Measurements from ENCODE around the gene KMT5C. TPM values are rescaled to one million over a fixed set of nuclear protein-coding genes. Genes with fewer than 3 reads are reported as not detected.

Gene KMT5C
- total and polyA plus RNA-seq, 2 donors (not counting 1 experiment from before 2014, with no cell fraction given): 22.2 to 23.6 TPM

DNA sequence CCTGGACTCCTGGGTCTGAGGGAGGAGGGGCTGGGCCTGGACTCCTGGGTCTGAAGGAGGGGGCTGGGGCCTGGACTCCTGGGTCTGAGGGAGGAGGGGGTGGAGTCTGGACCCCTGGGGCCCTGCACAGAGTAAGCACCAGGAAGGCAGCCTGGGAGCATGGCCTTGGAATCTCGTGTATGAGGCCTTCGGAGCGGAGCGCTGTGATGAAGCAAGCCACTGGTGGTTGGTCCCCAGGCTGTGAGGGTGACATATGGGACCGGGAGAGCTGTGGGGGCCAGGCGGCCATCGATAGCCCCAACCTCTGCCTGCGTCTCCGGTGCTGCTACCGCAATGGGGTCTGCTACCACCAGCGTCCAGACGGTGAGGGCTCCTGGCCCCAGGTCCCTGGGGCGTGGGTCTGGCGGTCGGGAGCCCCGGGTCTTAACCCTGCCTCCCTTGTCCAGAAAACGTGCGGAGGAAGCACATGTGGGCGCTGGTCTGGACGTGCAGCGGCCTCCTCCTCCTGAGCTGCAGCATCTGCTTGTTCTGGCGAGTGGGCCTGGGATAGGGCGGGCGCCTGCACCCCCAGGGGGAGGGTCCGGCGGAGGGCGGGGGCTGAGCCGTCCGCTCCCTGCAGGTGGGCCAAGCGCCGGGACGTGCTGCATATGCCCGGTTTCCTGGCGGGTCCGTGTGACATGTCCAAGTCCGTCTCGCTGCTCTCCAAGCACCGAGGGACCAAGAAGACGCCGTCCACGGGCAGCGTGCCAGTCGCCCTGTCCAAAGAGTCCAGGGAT lies 37.9 kb downstream of the KMT5C start:
- Histone ChIP-seq H3K4me1 (ENCODE audit: control insufficient read depth in 2 of 2, insufficient read depth in 2 of 2, low read length in 2 of 2) (peaks cover 0 to under 1% of the 10 kb centered on the region in 2 donors), H3K79me2 (ENCODE audit: control insufficient read depth, insufficient read depth, low read length) (peaks cover 10% of the 10 kb centered on the region), H3K9me3 (ENCODE audit: control extremely low read depth in 1 of 3, control insufficient read depth in 2 of 3, insufficient read depth in 1 of 3, low read length in 2 of 3) (peaks cover 0 to 7% (median 0%) of the 10 kb centered on the region in 3 donors), H2AFZ (ENCODE audit: insufficient read depth, low read depth, low read length, poor library complexity, severe bottlenecking) (no peak overlapping the region), H3K4me3 (ENCODE audit: control extremely low read depth in 1 of 5, extremely low read depth in 1 of 5, insufficient read depth in 1 of 5, low read depth in 2 of 5, low read length in 4 of 5) (no peak overlapping the region), H3K9ac (ENCODE audit: low read length) (no peak overlapping the region), H3K27ac (ENCODE audit: low read length in 2 of 2) (no peak overlapping the region), H3K4me2 (replicated peaks; ENCODE audit: low read depth, low read length, poor library complexity, severe bottlenecking) (no peak overlapping the region), H3K27me3 (replicated peaks in 1 of 4; ENCODE audit: control extremely low read depth in 1 of 4, control insufficient read depth in 3 of 4, insufficient read depth in 4 of 4, low read length in 3 of 4) (peaks cover 0 to 38% (median 13%) of the 10 kb centered on the region in 4 experiments), H3K36me3 (replicated peaks in 1 of 2; ENCODE audit: control extremely low read depth in 1 of 2, control insufficient read depth in 1 of 2, extremely low read depth in 1 of 2, insufficient read depth in 2 of 2, low read length in 1 of 2) (no peaks in the 10 kb centered on the region), H4K20me1 (ENCODE audit: control insufficient read depth, insufficient read depth, low read length, poor library complexity, severe bottlenecking) (no peaks in the 10 kb centered on the region)
- DNase-seq (no peak), ATAC-seq (ENCODE audit: low read depth) (no peak)
- Mint-ChIP-seq H3K4me3 (no peak overlapping the region), H3K27me3 (peaks cover 11% of the 10 kb centered on the region), H3K27ac (no peak overlapping the region), H3K9me3 (ENCODE audit: insufficient read depth) (no peaks in the 10 kb centered on the region), H3K4me1 (peaks cover 4% of the 10 kb centered on the region)
- TF ChIP-seq EZH2 (IDR thresholded peaks at IDR 0.05; ENCODE audit: borderline replicate concordance, insufficient read depth, low read depth, low read length, poor library complexity, severe bottlenecking): no peak
- TF ChIP-seq, protein P1, sequence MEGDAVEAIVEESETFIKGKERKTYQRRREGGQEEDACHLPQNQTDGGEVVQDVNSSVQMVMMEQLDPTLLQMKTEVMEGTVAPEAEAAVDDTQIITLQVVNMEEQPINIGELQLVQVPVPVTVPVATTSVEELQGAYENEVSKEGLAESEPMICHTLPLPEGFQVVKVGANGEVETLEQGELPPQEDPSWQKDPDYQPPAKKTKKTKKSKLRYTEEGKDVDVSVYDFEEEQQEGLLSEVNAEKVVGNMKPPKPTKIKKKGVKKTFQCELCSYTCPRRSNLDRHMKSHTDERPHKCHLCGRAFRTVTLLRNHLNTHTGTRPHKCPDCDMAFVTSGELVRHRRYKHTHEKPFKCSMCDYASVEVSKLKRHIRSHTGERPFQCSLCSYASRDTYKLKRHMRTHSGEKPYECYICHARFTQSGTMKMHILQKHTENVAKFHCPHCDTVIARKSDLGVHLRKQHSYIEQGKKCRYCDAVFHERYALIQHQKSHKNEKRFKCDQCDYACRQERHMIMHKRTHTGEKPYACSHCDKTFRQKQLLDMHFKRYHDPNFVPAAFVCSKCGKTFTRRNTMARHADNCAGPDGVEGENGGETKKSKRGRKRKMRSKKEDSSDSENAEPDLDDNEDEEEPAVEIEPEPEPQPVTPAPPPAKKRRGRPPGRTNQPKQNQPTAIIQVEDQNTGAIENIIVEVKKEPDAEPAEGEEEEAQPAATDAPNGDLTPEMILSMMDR (IDR thresholded peaks at IDR 0.05): no peak
- ChIA-PET POLR2A (no interaction called here), CTCF (no interaction called here)
- 62% methylated on average over 43 of the region's 43 CpGs for WGBS (ENCODE audit: insufficient coverage)
- intact Hi-C loops (cut with micrococcal nuclease): no loop called here

DNA sequence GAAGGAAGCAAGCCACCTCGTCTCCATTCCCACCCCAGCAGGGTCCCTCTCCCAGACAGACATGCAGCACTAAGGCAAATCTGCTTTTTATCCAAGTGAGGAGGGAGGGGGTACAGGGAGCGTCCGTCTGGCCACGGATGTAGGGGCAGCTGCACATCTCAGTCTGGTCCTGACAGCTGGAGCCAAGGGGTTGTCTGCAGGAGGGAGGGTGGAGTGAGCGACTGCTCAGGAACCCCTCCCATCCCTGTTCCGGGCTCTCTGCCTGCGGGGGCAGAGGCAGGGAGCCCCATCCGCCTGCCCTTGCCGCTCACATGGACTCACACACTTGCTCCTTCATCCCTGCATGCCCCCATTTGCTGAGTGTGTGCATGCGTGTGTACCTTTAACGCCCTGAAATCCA lies 39.5 kb downstream of the KMT5C start:
- no peak overlapping the region for H3K4me3 ChIP-seq (ENCODE audit: control extremely low read depth in 1 of 5, extremely low read depth in 1 of 5, insufficient read depth in 1 of 5, low read depth in 2 of 5, low read length in 4 of 5)
- H4K20me1 ChIP-seq (ENCODE audit: control insufficient read depth, insufficient read depth, low read length, poor library complexity, severe bottlenecking): peaks cover 6% of the 10 kb centered on the region
- no peak overlapping the region for H3K4me2 ChIP-seq (replicated peaks; ENCODE audit: low read depth, low read length, poor library complexity, severe bottlenecking)
- peaks cover 6 to 11% of the 10 kb centered on the region in 2 donors for H3K4me1 ChIP-seq (ENCODE audit: control insufficient read depth in 2 of 2, insufficient read depth in 2 of 2, low read length in 2 of 2)
- H3K27me3 ChIP-seq (replicated peaks in 1 of 4; ENCODE audit: control extremely low read depth in 1 of 4, control insufficient read depth in 3 of 4, insufficient read depth in 4 of 4, low read length in 3 of 4): peaks cover 0 to 23% (median 10%) of the 10 kb centered on the region in 4 experiments
- no peak overlapping the region for H3K9ac ChIP-seq (ENCODE audit: low read length)
- ChIA-PET POLR2A (interaction anchor here (0.6 kb wide), 1 partner anchor 248 kb away, joined by 6 read pairs; no protein-coding TSS in a partner anchor), CTCF (no interaction called here)
- H3K9me3 ChIP-seq (ENCODE audit: control extremely low read depth in 1 of 3, control insufficient read depth in 2 of 3, insufficient read depth in 1 of 3, low read length in 2 of 3): no peaks in the 10 kb centered on the region
- Mint-ChIP-seq H3K27me3 (peaks cover 5% of the 10 kb centered on the region), H3K27ac (no peak overlapping the region), H3K4me1 (peaks cover 10% of the 10 kb centered on the region), H3K4me3 (no peak overlapping the region), H3K9me3 (ENCODE audit: insufficient read depth) (no peaks in the 10 kb centered on the region)
- DNase-seq (no peak), ATAC-seq (ENCODE audit: low read depth) (no peak)
- 89% methylated on average over 9 of the region's 11 CpGs for WGBS (ENCODE audit: insufficient coverage)
- intact Hi-C loops (cut with micrococcal nuclease): no loop called here
- H3K27ac ChIP-seq (ENCODE audit: low read length in 2 of 2): no peak overlapping the region
- no peak for TF ChIP-seq EZH2 (IDR thresholded peaks at IDR 0.05; ENCODE audit: borderline replicate concordance, insufficient read depth, low read depth, low read length, poor library complexity, severe bottlenecking)
- TF ChIP-seq, protein P1 (IDR thresholded peaks at IDR 0.05): no peak
- peaks cover 11% of the 10 kb centered on the region for H3K79me2 ChIP-seq (ENCODE audit: control insufficient read depth, insufficient read depth, low read length)
- H2AFZ ChIP-seq (ENCODE audit: insufficient read depth, low read depth, low read length, poor library complexity, severe bottlenecking): no peak overlapping the region
- no peaks in the 10 kb centered on the region for H3K36me3 ChIP-seq (replicated peaks in 1 of 2; ENCODE audit: control extremely low read depth in 1 of 2, control insufficient read depth in 1 of 2, extremely low read depth in 1 of 2, insufficient read depth in 2 of 2, low read length in 1 of 2)

Data from B cell (primary cell).